ENCODE data around the gene TRIML1. TPM values are rescaled to one million over a fixed set of nuclear protein-coding genes. Genes with fewer than 3 reads are reported as not detected.

Gene TRIML1
- total RNA-seq, 4 donors from 2014 or later: not detected

DNA sequence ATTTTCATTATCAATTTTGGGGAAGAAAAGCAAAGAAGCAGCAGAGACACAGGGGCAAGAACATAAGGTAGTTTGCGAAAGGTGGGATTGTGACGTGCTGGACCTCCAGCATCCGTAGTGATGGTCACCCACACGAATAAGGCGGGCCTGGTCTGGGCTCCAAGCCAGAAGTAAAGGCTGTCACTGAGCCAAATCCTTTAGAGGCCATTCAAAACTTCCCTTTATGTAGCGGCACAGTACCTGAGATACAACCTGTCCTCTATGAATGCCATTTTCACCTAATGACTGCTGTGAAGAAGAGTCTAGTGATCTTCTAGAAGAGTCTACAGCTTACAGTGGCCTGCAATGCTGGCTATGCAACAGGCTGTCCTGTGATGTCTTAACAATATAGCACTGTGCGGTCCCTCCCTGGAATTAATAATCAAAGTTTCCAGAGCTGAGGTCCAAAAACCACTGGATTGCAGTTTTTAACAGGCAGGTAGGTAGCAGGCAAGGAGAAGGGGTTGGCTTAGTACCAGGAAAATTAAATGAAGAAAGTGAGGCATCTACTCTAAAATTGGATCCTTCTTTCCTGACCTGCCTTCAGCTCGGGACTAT, 56.2 kb downstream of the TRIML1 start:
- Histone ChIP-seq H3K4me1 (no peaks in the 10 kb centered on the region), H3K36me3 (no peaks in the 10 kb centered on the region), H3K9me3 (no peaks in the 10 kb centered on the region), H3K4me3 (replicated peaks in 1 of 3) (no peak overlapping the region), H3K27me3 (no peaks in the 10 kb centered on the region), H3K27ac (no peak overlapping the region)
- WGBS, 2 donors: 24 to 26% methylated on average over 8 of the region's 8 CpGs
- TF ChIP-seq CTCF (IDR thresholded peaks at IDR 0.05) (no peak), POLR2A (IDR thresholded peaks at IDR 0.05) (no peak)
- intact Hi-C loops (cut with DNase I): no loop called here
- DNase-seq: no peak

- WGBS, 2 donors: 23 to 44% methylated on average over 7 to 11 of the region's 13 CpGs
- intact Hi-C loops (cut with DNase I): no loop called here
- no peak overlapping the region for H3K4me3 ChIP-seq (replicated peaks in 1 of 3)
Measured at GRCh38 chr4:188196134-188196735, 57.0 kb downstream of the TRIML1 start.

More at GRCh38 chr4:188196134-188196735, 57.0 kb downstream of the TRIML1 start:
- no peak for TF ChIP-seq POLR2A (IDR thresholded peaks at IDR 0.05)
- TF ChIP-seq CTCF (IDR thresholded peaks at IDR 0.05): no peak
- no peak for DNase-seq
- Histone ChIP-seq H3K27me3 (no peaks in the 10 kb centered on the region), H3K9me3 (no peaks in the 10 kb centered on the region), H3K4me1 (no peaks in the 10 kb centered on the region), H3K27ac (no peak overlapping the region), H3K36me3 (no peaks in the 10 kb centered on the region)

Small RNA genes lying within 50 kb of the gene (small RNA-seq; reads per million reads assigned to genes)
- gene RNU6-173P: not detected

Other genes with a start within 250 kb of the TRIML1 start
- not detected for gene ZFP42, start 143.7 kb upstream of the TRIML1 start, total RNA-seq
- not detected for gene TRIML2, start 29.8 kb upstream of the TRIML1 start, total RNA-seq